ENCODE measurements around the gene TTC9B.

GRCh38 chr19:40193587-40193849, 24.7 kb downstream of the TTC9B start:
- TF ChIP-seq BACH1 (IDR thresholded peaks at IDR 0.05; ENCODE audit: low read length) = no peak
- TF ChIP-seq, protein P1, sequence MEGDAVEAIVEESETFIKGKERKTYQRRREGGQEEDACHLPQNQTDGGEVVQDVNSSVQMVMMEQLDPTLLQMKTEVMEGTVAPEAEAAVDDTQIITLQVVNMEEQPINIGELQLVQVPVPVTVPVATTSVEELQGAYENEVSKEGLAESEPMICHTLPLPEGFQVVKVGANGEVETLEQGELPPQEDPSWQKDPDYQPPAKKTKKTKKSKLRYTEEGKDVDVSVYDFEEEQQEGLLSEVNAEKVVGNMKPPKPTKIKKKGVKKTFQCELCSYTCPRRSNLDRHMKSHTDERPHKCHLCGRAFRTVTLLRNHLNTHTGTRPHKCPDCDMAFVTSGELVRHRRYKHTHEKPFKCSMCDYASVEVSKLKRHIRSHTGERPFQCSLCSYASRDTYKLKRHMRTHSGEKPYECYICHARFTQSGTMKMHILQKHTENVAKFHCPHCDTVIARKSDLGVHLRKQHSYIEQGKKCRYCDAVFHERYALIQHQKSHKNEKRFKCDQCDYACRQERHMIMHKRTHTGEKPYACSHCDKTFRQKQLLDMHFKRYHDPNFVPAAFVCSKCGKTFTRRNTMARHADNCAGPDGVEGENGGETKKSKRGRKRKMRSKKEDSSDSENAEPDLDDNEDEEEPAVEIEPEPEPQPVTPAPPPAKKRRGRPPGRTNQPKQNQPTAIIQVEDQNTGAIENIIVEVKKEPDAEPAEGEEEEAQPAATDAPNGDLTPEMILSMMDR (IDR thresholded peaks at IDR 0.05; ENCODE audit: control extremely low read depth in 1 of 3, insufficient read depth in 1 of 3, low read depth in 1 of 3, low read length in 3 of 3) = no peak

Data from H1 (cell line).